ENCODE data around the gene KMT2B.

KMT2B gene

GRCh38 chr19:35712567-35713505, 5.0 kb upstream of the KMT2B start:
- Histone ChIP-seq H4K20me1 (ENCODE audit: insufficient read depth, low read length) (no peaks in the 10 kb centered on the region), H3K79me2 (ENCODE audit: low read length) (no peaks in the 10 kb centered on the region), H3K27ac (ENCODE audit: low read length) (no peak overlapping the region), H3K36me3 (replicated peaks; ENCODE audit: insufficient read depth, low read length) (no peaks in the 10 kb centered on the region), H3F3A (ENCODE audit: insufficient read depth, low read length) (peaks cover 7% of the 10 kb centered on the region; the same call in 1 of the 2 replicates), H3K4me1 (ENCODE audit: low read length) (peaks cover 11% of the 10 kb centered on the region), H3K4me3 (ENCODE audit: low read length) (no peak overlapping the region), H3K9ac (ENCODE audit: low read length) (no peak overlapping the region), H2AFZ (ENCODE audit: low read length) (no peak overlapping the region), H3K9me2 (replicated peaks; ENCODE audit: insufficient read depth, low read length) (no peaks in the 10 kb centered on the region), H3K9me3 (replicated peaks; ENCODE audit: insufficient read depth, low read length) (no peaks in the 10 kb centered on the region), H3K27me3 (replicated peaks; ENCODE audit: insufficient read depth, low read length) (peaks cover 50% of the 10 kb centered on the region), H3K4me2 (ENCODE audit: low read depth, low read length) (no peak overlapping the region)
- no peak for DNase-seq
- TF ChIP-seq CTCF (IDR thresholded peaks at IDR 0.05; ENCODE audit: low read length) (no peak), EZH2phosphoT487 (IDR thresholded peaks at IDR 0.05; ENCODE audit: low read length) (no peak), EZH2 (optimal IDR thresholded peaks at IDR 0.05; ENCODE audit: low read depth, low read length) (no peak)

GRCh38 chr19:35713506-35713850, 4.3 kb upstream of the KMT2B start:
- Histone ChIP-seq H3K9ac (ENCODE audit: low read length) (no peak overlapping the region), H3K4me2 (ENCODE audit: low read depth, low read length) (no peak overlapping the region)

GRCh38 chr19:35713904-35714495, 3.8 kb upstream of the KMT2B start:
- H3K27me3 ChIP-seq (replicated peaks; ENCODE audit: insufficient read depth, low read length), result peaks cover 39% of the 10 kb centered on the region
- no peak overlapping the region for H3K9ac ChIP-seq (ENCODE audit: low read length)
- H3K4me1 ChIP-seq (ENCODE audit: low read length), result peaks cover 13% of the 10 kb centered on the region
- TF ChIP-seq CTCF (IDR thresholded peaks at IDR 0.05; ENCODE audit: low read length), result no peak
- TF ChIP-seq EZH2 (optimal IDR thresholded peaks at IDR 0.05; ENCODE audit: low read depth, low read length), result no peak
- TF ChIP-seq EZH2phosphoT487 (IDR thresholded peaks at IDR 0.05; ENCODE audit: low read length), result no peak
- no peak overlapping the region for H3K27ac ChIP-seq (ENCODE audit: low read length)
- no peaks in the 10 kb centered on the region for H3K9me3 ChIP-seq (replicated peaks; ENCODE audit: insufficient read depth, low read length)
- H2AFZ ChIP-seq (ENCODE audit: low read length), result no peak overlapping the region
- DNase-seq, result no peak
- no peaks in the 10 kb centered on the region for H3K9me2 ChIP-seq (replicated peaks; ENCODE audit: insufficient read depth, low read length)
- peaks cover 9% of the 10 kb centered on the region for H3K79me2 ChIP-seq (ENCODE audit: low read length)
- peaks cover 7% of the 10 kb centered on the region; the same call in 1 of the 2 replicates for H3F3A ChIP-seq (ENCODE audit: insufficient read depth, low read length)
- no peak overlapping the region for H3K4me2 ChIP-seq (ENCODE audit: low read depth, low read length)
- H3K4me3 ChIP-seq (ENCODE audit: low read length), result no peak overlapping the region
- no peaks in the 10 kb centered on the region for H4K20me1 ChIP-seq (ENCODE audit: insufficient read depth, low read length)
- no peaks in the 10 kb centered on the region for H3K36me3 ChIP-seq (replicated peaks; ENCODE audit: insufficient read depth, low read length)

More at GRCh38 chr19:35713506-35713850, 4.3 kb upstream of the KMT2B start:
- Histone ChIP-seq H3K4me3 (ENCODE audit: low read length) (no peak overlapping the region), H3K4me1 (ENCODE audit: low read length) (peaks cover 11% of the 10 kb centered on the region), H3K36me3 (replicated peaks; ENCODE audit: insufficient read depth, low read length) (no peaks in the 10 kb centered on the region), H3K27me3 (replicated peaks; ENCODE audit: insufficient read depth, low read length) (peaks cover 44% of the 10 kb centered on the region), H2AFZ (ENCODE audit: low read length) (no peak overlapping the region), H3K9me3 (replicated peaks; ENCODE audit: insufficient read depth, low read length) (no peaks in the 10 kb centered on the region), H3K9me2 (replicated peaks; ENCODE audit: insufficient read depth, low read length) (no peaks in the 10 kb centered on the region), H3K79me2 (ENCODE audit: low read length) (peaks cover 3% of the 10 kb centered on the region), H3F3A (ENCODE audit: insufficient read depth, low read length) (peaks cover 7% of the 10 kb centered on the region; the same call in 1 of the 2 replicates), H3K27ac (ENCODE audit: low read length) (no peak overlapping the region), H4K20me1 (ENCODE audit: insufficient read depth, low read length) (no peaks in the 10 kb centered on the region)
- TF ChIP-seq CTCF (IDR thresholded peaks at IDR 0.05; ENCODE audit: low read length), result no peak
- TF ChIP-seq EZH2phosphoT487 (IDR thresholded peaks at IDR 0.05; ENCODE audit: low read length), result no peak
- no peak for TF ChIP-seq EZH2 (optimal IDR thresholded peaks at IDR 0.05; ENCODE audit: low read depth, low read length)
- no peak for DNase-seq
